GM13977 (cell line): ENCODE measurements around the gene THUMPD3.

Experiments
- DNase-seq: peaks from one replicate; pipeline ENCODE4 v3.0.0; 2012; ENCODE audit warnings: low spot score
- in situ Hi-C: fragments of 300-500 bp; cut with MboI; formaldehyde crosslinking; loops from one replicate; pipeline ENCODE4 v1.12.0; 2022; ENCODE audit warnings: low sequenced_read_pairs, low pct_unique_long_range_greater_than_20kb, mixed read lengths, inconsistent platforms; ENCODE audit not compliant: unreplicated experiment
- TF ChIP-seq, protein P1 (sequence below): IDR thresholded peaks from 2 replicates; pipeline ENCODE4 v1.5.1; 2012; ENCODE audit warnings: mild to moderate bottlenecking, control low read depth; ENCODE audit not compliant: insufficient read depth; ENCODE audit errors: extremely low read depth, missing control alignments

Gene THUMPD3, protein sequence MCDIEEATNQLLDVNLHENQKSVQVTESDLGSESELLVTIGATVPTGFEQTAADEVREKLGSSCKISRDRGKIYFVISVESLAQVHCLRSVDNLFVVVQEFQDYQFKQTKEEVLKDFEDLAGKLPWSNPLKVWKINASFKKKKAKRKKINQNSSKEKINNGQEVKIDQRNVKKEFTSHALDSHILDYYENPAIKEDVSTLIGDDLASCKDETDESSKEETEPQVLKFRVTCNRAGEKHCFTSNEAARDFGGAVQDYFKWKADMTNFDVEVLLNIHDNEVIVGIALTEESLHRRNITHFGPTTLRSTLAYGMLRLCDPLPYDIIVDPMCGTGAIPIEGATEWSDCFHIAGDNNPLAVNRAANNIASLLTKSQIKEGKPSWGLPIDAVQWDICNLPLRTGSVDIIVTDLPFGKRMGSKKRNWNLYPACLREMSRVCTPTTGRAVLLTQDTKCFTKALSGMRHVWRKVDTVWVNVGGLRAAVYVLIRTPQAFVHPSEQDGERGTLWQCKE

DNA sequence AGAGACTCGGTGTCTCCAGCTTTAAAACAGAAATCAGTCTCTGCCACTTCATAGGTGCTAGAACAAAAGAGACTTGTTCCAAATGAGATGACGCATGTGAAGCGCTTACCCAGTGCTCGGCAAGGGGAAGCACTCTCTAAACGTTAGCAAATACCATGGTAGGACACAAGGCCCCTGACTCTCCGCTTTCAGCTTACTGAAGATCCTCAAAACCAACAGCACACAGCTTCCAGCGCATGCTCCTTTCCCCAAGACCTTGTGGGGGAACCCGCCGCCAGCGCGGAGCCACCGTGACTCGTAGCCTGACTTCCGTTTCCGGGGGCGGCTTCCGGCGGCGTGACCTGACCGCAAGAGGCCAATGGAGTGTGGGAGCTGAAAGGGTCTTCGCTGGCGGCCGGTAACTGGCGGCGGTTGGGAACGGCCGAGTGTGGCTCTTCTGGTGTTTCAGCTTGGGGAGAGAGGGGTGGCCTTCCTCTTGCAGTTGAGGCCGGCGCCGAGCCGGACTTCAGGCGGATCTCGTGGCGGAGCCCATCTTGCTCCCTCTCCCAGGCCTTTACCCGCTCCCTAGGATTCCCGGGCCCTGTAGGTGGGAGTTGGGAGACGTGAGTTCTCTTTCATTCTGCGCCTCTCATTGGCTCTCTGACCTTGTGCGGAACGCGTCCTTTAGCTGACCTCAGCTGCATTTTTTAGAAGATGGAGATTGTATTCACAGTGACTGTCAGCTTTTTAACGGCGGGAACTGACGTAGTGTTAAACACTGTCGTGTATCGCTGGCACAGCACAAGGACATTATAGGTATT is at the start of gene THUMPD3:
Gene THUMPD3 (plus strand): TSS at position 324 of the 800 bp plus-strand sequence. CDS start 2,015 bp downstream, outside the sequence.
- DNase-seq = peak; percentile 84
- TF ChIP-seq, protein P1, sequence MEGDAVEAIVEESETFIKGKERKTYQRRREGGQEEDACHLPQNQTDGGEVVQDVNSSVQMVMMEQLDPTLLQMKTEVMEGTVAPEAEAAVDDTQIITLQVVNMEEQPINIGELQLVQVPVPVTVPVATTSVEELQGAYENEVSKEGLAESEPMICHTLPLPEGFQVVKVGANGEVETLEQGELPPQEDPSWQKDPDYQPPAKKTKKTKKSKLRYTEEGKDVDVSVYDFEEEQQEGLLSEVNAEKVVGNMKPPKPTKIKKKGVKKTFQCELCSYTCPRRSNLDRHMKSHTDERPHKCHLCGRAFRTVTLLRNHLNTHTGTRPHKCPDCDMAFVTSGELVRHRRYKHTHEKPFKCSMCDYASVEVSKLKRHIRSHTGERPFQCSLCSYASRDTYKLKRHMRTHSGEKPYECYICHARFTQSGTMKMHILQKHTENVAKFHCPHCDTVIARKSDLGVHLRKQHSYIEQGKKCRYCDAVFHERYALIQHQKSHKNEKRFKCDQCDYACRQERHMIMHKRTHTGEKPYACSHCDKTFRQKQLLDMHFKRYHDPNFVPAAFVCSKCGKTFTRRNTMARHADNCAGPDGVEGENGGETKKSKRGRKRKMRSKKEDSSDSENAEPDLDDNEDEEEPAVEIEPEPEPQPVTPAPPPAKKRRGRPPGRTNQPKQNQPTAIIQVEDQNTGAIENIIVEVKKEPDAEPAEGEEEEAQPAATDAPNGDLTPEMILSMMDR = no peak
- in situ Hi-C loops = no loop called here

DNA sequence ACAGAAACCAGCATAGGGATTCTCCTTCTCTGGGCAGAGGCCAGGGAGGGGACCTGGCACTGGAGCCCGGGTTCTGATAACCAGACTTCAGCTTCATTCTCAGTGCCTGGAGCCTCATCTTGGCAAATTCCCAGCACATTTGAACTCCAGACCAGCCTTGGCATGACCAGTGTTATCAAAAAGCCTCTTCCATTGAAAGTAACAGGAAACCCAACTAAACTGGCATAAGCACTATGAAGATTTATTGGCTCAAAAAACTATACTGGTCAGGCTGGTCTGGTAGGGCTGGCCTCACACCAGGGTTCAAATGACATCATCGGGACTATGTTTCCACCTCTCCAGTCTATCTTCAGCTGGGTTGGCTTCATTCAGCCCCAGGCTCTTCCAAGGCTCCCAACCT is 48.1 kb upstream of the THUMPD3 start:
- in situ Hi-C loops = no loop called here
- TF ChIP-seq, protein P1 = no peak
- no peak for DNase-seq

DNA sequence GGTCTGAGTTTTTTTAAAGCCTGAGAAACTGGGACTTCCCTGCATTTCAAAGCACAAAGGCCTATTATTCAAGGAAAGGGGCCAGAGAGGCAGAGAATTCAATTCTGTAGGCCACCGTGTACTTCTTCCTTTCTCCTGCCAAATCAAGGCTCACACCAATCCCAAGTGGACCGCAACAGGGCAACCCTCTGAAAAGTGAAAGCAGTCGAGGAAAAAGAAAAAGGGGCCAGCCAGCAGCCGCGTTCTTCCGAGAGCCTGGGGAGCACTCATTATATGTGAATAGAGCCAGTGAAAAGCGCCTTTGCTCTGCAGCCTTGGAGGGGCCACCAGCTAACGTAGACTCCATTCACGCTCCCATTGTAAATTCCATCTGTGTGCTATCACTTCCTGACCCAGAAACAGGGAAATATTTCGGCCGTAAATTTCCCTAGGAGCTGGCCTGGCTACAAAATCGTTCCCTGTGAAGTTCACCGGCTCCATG is 45.9 kb upstream of the THUMPD3 start:
- no peak for DNase-seq
- TF ChIP-seq, protein P1 = no peak
- in situ Hi-C loops = no loop called here

DNA sequence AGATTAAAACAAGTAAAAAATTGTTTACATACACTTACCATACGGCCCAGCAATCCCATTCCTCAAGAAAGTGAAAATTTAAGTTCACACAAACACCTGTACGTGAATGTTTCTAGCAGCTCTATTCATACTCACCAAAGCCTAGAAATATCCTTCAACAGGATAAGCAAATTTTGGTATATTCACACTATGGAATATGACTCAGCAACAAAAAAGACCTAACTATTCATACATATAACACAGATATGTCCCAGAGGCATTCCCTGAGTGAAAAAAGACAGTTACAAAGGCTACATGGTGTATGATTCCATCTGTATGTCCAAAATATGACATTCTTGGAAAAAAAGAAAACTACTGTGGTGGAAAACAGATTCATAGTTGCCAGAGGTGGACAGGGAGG is 40.1 kb upstream of the THUMPD3 start:
- TF ChIP-seq, protein P1 = no peak
- in situ Hi-C loops = no loop called here
- DNase-seq = no peak

DNA sequence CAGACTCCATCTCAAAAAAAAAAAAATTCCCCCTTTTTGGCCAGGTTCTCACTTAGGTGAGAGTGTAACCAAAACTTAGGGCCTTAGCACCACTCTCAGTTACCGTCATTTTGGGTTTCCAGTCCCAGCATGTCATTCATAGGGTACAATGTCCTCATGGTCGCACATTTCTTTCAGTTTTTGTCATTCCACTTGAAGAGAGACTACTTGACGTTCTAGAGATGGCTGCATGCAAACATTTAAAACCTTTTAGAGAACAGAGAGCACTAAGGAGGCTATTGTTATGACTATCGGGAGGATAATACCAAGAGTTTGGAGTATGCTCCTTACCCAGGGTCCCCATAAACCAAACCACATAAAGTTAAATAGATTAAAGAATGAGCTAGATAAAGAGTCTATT is 37.9 kb upstream of the THUMPD3 start:
- in situ Hi-C loops = no loop called here
- no peak for DNase-seq
- TF ChIP-seq, protein P1 = no peak

DNA sequence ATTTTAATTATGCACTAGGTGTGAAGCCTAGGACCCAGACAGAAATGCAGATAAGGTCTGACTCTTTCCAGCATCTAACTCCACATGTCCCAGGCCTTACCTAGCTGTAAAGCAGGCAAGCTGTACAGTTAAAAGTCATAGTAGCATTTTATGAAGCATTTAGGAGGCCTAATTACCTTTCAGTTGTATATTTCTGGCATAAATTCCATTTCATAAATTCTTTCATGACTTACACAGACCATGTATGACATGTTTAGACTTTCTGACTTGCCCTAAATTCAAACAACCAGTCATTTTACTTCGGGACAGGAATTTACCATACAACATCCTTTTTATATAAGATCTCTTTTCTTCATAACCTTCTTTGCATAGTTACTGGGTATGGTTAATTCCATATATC is 35.3 kb upstream of the THUMPD3 start:
- TF ChIP-seq, protein P1 = no peak
- no peak for DNase-seq
- in situ Hi-C loops = no loop called here
